Lower lobe of right lung (tissue), 2 donors: ENCODE measurements around the gene KCNJ6. TPM values are rescaled to one million over a fixed set of nuclear protein-coding genes. Genes with fewer than 3 reads are reported as not detected.

Source experiments
- ATAC-seq, 2 donors: fragments of 200-7000 bp; cut with Tn5 transposase; one replicate each; pipeline ENCODE4 v1.9.1; 2020 to 2022; ENCODE audit warnings: mild to moderate bottlenecking in 2 of 2, moderate library complexity in 2 of 2
- DNase-seq: peaks from one replicate; pipeline ENCODE4 v3.0.0-alpha.2; 2020
- H3K27ac ChIP-seq: fragments of 200-600 bp; one replicate; pipeline ENCODE4 v1.8.0; 2022
- H3K27me3 ChIP-seq: fragments of 200-600 bp; one replicate; pipeline ENCODE4 v1.8.0; 2022; ENCODE audit warnings: low read depth
- H3K36me3 ChIP-seq: fragments of 200-600 bp; one replicate; pipeline ENCODE4 v1.8.0; 2022; ENCODE audit warnings: mild to moderate bottlenecking
- H3K4me1 ChIP-seq: fragments of 200-600 bp; one replicate; pipeline ENCODE4 v1.8.0; 2022
- H3K4me3 ChIP-seq: fragments of 200-600 bp; one replicate; pipeline ENCODE4 v1.8.0; 2022; ENCODE audit warnings: mild to moderate bottlenecking
- H3K9me3 ChIP-seq: fragments of 200-600 bp; one replicate; pipeline ENCODE4 v1.8.0; 2022
- CTCF ChIP-seq: fragments of 200-600 bp; IDR thresholded peaks from one replicate; pipeline ENCODE4 v1.8.0; 2022; ENCODE audit warnings: antibody characterized with exemption, mild to moderate bottlenecking
- intact Hi-C: fragments of 100-400 bp; cut with DNase I; formaldehyde crosslinking; loops from one replicate; pipeline ENCODE4 v1.11.0; 2022
- total RNA-seq: library from RNA; stranded (reverse); fragmentation: NEBNext Ultra II Directional; extraction: Animal tissue kit (Norgen Biotek cat#: 25700); gene quantifications from one replicate; pipeline ENCODE4 v1.2.1, GENCODE V29; 2021
- donor health status: DM: no; HTN: yes; CAD: no; lungs with severe emphysema.

The KCNJ6 gene
- total RNA-seq, 1 donor from 2014 or later, result 0.09 TPM

DNA sequence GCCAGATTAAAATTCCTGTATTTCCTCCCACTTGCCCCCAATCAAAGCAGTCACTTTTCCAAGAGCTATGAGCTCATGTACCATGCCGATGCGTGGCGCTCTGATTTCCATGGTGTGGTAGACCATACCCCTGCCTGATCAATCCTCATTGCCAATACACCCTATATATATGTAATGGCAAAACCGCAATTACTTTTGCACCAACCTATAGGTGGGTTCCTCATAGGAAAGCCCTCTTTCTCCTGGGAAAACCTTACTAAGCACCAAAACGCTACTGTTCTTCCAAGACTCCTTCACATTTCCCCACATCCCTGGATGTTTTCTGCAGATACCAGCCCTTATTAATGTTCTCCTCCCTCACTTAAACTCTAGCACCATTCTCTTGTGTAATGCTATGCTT is 11.0 kb downstream of the KCNJ6 start:
- intact Hi-C loops, result no loop called here
- no peak overlapping the region for H3K4me3 ChIP-seq
- no peak overlapping the region for H3K27ac ChIP-seq
- TF ChIP-seq CTCF, result no peak
- DNase-seq (no peak), ATAC-seq (no peak)
- H3K9me3 ChIP-seq, result no peaks in the 10 kb centered on the region
- H3K27me3 ChIP-seq, result no peaks in the 10 kb centered on the region
- H3K4me1 ChIP-seq, result no peaks in the 10 kb centered on the region
- no peaks in the 10 kb centered on the region for H3K36me3 ChIP-seq

- intact Hi-C loops, result no loop called here
- no peak for TF ChIP-seq CTCF
- Histone ChIP-seq H3K36me3 (no peaks in the 10 kb centered on the region), H3K27me3 (no peaks in the 10 kb centered on the region), H3K27ac (no peak overlapping the region), H3K4me1 (no peaks in the 10 kb centered on the region), H3K9me3 (no peaks in the 10 kb centered on the region), H3K4me3 (no peak overlapping the region)
- ATAC-seq (no peak), DNase-seq (no peak)
Measured at GRCh38 chr21:37904856-37905255, 11.4 kb downstream of the KCNJ6 start.

- Histone ChIP-seq H3K27me3 (peaks cover under 1% of the 10 kb centered on the region), H3K36me3 (no peaks in the 10 kb centered on the region), H3K27ac (no peak overlapping the region), H3K4me3 (no peak overlapping the region), H3K4me1 (no peaks in the 10 kb centered on the region), H3K9me3 (no peaks in the 10 kb centered on the region)
- DNase-seq (no peak), ATAC-seq (no peak)
- intact Hi-C loops, result no loop called here
- no peak for TF ChIP-seq CTCF
Measured at GRCh38 chr21:37903396-37903795, 12.9 kb downstream of the KCNJ6 start.

DNA sequence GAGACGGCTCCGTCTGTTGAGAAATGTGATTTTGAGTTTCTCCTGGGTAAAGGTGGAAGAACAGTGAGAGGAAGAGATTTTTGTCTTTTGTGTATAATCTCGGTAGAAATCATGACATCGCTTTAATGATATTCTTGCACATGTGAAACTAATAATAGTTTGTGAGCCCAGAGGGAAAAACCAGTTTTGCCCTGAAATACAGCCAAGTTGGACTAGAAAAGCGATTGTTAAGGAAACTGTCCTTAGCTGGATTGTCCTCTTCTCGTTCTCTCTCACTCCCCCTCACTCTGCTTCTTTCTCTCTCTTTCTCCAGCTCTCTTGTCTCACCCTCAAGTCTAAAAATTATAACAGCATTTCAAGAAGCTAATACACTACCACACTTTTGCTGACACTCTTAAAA is 17.1 kb downstream of the KCNJ6 start:
- H3K27ac ChIP-seq, result no peak overlapping the region
- H3K9me3 ChIP-seq, result no peaks in the 10 kb centered on the region
- intact Hi-C loops, result no loop called here
- no peak for TF ChIP-seq CTCF
- peaks cover 8% of the 10 kb centered on the region for H3K27me3 ChIP-seq
- H3K4me1 ChIP-seq, result no peaks in the 10 kb centered on the region
- ATAC-seq, result no peak
- H3K36me3 ChIP-seq, result no peaks in the 10 kb centered on the region
- DNase-seq, result no peak
- no peak overlapping the region for H3K4me3 ChIP-seq

GRCh38 chr21:37896788-37897187 is 19.5 kb downstream of the KCNJ6 start:
- no peaks in the 10 kb centered on the region for H3K36me3 ChIP-seq
- H3K4me1 ChIP-seq, result no peaks in the 10 kb centered on the region
- H3K27me3 ChIP-seq, result peaks cover 8% of the 10 kb centered on the region
- H3K27ac ChIP-seq, result no peak overlapping the region
- H3K9me3 ChIP-seq, result no peaks in the 10 kb centered on the region
- DNase-seq (no peak), ATAC-seq (no peak)
- no peak for TF ChIP-seq CTCF
- intact Hi-C loops, result no loop called here
- no peak overlapping the region for H3K4me3 ChIP-seq

DNA sequence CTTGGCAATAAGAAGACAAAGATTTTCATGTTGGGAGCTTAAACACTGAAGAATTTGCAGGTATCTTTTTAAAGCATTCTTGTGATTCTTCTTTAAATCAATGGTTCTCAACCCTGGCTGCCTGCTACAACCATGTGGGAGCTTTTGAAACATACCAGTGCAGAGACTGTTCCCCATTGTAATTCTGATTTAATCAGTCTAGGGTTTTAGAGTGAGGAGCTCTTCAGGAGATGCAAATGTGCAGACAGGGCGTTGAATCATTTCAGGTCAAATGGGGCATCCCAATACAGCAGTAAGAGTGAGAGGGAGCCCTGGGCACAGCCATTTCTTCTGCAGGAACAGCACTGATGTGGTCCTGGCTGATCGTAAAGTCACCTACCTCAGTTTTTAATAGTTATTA is 24.3 kb downstream of the KCNJ6 start:
- Histone ChIP-seq H3K36me3 (no peaks in the 10 kb centered on the region), H3K4me1 (no peaks in the 10 kb centered on the region), H3K27ac (no peak overlapping the region), H3K27me3 (peaks cover 11% of the 10 kb centered on the region), H3K4me3 (no peak overlapping the region), H3K9me3 (no peaks in the 10 kb centered on the region)
- no peak for TF ChIP-seq CTCF
- intact Hi-C loops, result no loop called here
- ATAC-seq (no peak), DNase-seq (no peak)
